HG03432 (cell line): ENCODE measurements around the gene CDH12.
"Not testable (repeated sequence)": the region's sequence is repeated elsewhere in the genome, so short reads cannot be mapped to it uniquely, and the experiment has no call there.

Experiments used
- ATAC-seq: cut with Tn5 transposase; IDR thresholded peaks from one replicate; pipeline ENCODE4 v1.9.1; 2021; ENCODE audit warnings: mild to moderate bottlenecking, moderate library complexity; ENCODE audit not compliant: unreplicated experiment

CDH12 gene

DNA sequence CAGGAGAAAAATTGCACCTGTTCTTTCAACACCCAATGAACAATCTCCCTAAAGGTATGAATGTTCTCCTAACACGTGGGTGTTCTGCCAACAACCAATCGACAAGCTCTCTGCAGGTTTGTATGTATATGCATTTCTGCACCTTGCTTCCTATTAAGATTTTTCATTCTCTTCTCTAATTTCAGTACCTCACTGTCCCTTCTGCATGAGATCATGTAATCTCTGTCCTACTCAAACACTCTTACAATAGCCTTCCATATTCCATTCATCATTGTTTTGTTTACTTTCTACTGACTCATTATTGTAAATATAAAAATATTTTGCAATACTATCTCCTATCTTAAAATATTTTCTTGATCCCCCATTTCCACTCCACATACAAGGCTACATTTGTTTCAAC, 382.0 kb downstream of the CDH12 start:
- no peak for ATAC-seq

DNA sequence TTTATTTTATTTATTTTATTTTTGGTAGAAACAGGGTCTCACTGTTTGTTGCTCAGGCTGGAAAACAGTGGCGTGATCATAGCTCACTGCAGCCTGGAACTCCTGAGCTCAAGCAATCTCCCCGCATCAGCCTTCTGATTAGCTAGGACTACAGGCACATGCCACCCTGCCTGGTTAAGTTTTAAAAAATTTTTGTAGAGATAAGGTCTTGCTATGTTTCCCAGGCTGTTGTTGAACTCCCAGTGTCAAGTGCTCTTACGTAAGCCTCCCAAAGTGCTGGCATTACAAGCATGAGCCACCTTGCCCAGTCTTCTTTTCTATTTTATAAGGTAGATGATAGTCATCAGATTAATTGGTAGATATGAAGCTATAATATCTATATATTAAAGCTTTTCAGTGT, 382.7 kb downstream of the CDH12 start:
- no peak for ATAC-seq

- no peak for ATAC-seq
These were observed 387.5 kb downstream of the CDH12 start for GRCh38 chr5:22465616-22466015.

DNA sequence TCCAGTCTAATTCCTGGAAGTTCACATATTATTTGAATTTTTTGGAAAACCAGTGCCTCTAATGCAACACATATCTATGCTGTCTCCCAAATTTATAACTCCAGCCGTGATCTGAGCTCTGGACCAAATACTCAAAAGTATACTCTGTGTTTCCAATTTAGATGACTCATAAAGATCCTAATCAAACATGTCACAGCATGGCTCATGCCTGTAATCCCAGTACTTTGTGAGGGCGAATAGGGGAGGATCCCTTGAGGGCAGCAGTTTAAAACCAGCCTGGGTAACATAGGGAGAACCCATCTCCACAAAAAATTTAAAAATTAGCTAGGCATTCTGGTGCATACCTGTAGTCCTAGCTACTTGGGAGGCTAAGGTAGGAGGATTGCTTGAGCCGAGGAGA, 388.0 kb downstream of the CDH12 start:
- no peak for ATAC-seq

DNA sequence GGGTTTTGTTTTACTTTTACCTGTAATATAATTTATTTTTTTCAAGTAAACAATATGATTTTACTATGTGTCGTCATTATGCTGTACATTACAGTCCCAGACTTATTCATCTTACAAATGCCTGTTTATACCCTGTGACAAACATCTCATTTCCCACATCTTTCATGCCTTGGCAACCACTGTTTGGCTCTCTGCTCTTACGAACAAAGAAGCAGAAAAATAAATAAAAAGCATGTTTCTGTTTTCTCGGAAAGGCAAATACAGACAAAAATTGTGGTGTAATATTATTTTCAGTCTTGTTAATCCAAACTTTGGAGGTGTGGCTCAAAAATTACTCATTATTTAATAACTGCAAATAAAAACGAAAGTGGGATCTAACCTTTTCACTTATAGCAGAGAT, 393.0 kb downstream of the CDH12 start:
- ATAC-seq, result no peak

- no peak for ATAC-seq
These were observed 420.2 kb downstream of the CDH12 start for GRCh38 chr5:22432905-22433304.

- no peak for ATAC-seq
These were observed 421.3 kb downstream of the CDH12 start for GRCh38 chr5:22431840-22432239.

DNA sequence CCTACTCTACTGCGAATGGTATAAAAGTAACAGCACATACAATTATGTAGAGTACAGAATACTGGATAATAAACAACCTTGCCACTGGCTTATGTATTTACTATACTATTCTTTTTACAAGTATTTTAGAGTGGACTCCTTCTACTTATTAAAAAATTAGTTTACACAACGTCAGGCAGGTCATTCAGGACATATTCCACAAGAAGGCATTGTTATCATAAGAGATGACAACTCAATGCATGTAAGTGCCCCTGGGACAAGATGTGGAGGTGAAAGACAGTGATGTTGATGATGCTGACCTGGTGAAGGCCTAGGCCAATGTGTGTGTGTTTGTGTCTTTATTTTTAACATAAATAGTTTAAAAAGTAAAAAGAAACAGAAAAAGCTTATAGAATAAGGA, 421.7 kb downstream of the CDH12 start:
- no peak for ATAC-seq

DNA sequence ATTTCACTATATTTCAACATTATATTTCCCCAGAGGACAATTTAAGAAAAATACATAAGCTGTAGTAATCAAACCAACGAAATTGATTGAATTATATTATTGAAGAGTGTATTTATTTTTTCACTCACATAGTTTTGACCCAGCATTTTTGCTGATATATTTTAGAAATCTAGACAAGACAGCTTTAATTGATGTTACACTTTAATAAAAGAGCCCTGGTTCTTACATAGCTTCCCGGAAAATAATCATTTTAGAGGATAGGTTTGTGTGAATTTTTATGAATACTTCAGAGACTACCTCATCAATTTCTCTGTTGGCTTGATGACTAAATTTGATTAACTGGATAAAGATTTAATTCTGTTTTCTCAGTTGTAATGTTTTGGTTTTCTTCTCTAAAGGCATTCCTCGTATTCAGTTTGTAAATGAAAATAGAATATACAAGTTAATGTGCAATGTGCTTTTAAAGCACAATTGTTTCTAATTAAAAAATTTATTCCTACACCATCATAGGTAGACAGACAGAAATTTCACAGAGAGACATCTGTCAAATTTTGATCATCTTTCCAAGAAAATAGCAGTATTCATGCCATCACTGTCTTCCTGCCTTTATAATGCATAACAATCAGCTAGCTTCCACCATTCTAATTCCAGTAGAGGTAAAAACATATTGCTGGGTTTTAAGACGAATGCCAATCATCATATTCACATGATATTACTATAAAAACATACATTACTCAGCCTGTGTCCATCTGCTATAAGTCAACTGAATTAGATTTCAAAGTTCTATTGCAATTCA, 441.4 kb downstream of the CDH12 start:
- ATAC-seq, result no peak

DNA sequence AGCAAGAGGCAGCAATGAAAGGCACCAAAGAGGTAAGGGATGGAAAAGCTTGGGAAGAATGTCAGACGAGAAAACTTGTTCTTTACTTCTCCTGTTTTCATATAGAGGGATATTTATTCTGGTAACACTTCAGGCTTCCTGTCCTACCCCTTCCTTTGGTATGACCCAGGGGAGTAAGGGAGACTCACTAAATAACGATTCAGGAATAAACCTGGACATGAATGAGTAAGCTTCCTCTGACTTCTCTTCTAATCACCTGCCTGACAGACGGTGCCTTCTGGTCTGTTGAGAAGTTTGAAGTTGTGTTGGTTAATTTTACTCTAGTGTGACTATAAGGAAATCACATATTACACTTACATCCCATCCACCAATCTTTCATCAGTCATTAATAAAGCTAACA, 461.2 kb downstream of the CDH12 start:
- ATAC-seq, result no peak

- no peak for ATAC-seq
These were observed 462.3 kb downstream of the CDH12 start for GRCh38 chr5:22390888-22391287.

DNA sequence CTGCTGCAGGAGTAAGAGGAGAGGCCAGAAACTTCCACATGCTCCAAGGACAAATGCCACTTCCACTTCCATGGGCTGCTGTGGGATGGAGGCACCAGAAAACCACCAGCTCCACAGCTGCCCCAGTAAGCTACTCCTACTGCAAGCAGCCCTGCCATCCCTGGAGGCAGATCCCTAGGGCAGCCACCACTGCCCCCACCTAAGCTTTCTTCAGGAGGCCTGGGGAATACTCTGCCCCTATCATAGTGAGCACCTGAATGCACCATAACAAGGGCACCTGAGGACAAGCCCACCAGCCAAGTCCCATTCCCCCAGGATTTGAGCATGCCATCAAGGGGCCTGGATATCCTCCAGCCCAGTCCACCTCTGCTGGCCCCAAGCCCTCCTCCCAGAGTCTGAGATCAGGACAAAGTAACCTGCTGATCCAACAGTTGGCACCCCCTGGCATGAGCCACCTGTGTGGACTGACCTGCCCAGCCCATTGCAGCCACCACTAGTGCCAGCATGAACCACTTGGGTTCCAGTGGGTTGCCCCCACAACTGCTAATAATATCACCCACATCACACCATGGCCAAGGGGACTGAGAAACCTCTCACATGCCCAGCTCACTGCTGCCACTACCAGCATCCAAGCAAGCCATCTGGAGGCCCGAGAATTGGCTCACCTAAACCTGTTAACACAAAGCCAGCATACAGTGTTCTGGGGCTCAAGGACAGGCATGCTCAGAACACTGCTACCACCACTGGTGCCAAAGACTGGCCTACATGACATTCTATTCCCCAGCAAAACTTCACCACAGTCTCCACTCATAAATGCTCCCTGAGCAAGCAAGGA, 480.1 kb downstream of the CDH12 start:
- no peak for ATAC-seq

- no peak for ATAC-seq
These were observed 480.8 kb downstream of the CDH12 start for GRCh38 chr5:22372376-22372775.

GRCh38 chr5:22354956-22355355, 498.2 kb downstream of the CDH12 start:
- ATAC-seq, result no peak

- ATAC-seq, result no peak
These were observed 500.7 kb downstream of the CDH12 start for GRCh38 chr5:22352493-22352892.

- ATAC-seq, result no peak
These were observed 502.0 kb downstream of the CDH12 start for GRCh38 chr5:22351178-22351577.

DNA sequence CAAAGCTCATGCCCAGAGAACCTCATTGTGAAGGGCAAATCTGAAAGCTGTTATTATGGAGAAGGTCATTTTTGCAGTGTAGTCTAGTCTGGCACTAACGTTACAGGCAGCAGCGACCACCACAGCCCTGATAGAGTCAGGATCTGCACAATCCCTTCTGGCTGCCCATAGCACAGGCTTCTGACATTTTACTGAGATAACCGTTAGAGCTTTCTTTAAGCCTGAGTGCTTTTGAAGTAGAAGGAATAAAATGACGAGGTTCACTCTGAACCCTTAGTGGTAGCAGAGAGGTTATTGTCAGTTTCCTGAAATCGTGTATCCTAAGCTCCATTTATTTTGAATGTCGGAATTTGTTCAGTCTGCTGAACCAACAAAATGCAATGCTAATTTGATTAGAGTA, 505.1 kb downstream of the CDH12 start:
- ATAC-seq, result no peak

GRCh38 chr5:22344000-22344399, 509.1 kb downstream of the CDH12 start:
- ATAC-seq, result no peak

GRCh38 chr5:22341406-22341805, 511.7 kb downstream of the CDH12 start:
- no peak for ATAC-seq

GRCh38 chr5:22332949-22333348, 520.2 kb downstream of the CDH12 start:
- ATAC-seq, result not testable (repeated sequence)

DNA sequence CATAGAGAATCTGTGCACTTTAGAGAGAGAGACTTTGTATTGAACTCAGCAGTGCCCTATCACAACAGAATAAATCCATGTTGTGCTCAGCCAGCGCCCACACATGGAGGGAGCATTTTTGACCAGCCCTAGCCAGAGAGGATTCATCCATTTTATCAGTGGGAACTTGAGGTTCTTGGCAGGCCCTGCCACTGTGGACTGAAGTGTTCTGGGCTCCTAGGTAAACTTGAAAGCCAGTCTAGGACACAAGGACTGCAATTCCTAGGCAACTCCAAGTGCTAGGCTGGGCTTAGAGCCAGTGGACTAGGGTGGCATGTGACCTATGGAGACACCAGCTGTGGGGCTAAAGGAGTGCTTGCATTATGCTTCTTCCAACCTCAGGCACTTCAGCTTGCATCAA, 523.5 kb downstream of the CDH12 start:
- no peak for ATAC-seq

DNA sequence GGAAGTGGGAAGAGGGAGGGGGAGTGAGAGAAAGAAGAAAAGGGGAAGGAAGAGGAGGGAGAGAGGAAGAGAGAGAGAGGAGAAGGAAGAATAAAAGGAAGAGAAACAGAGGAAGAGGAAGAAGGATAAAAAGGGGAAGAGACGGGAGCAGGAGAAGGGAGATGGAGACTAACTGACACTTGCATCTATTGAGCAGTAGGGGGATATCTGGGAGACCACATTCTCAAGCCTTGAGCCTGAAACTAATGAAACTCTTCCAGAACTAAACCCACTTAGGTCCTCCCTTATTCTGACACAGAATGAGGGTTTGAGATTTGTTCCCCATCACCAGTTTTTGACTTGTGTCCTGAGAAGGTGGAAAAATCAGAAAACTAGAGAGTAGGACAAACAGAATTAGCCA, 533.3 kb downstream of the CDH12 start:
- no peak for ATAC-seq
